Stimulated activated naive CD8-positive, alpha-beta T cell treated with anti-CD3 and anti-CD28 coated beads, Interleukin-15, amount 100 ng/mL, for 72 hours (primary cell): ENCODE results near the gene DISP3.
A peak's percentile ranks its signal among the peaks of the same experiment; 100 is the strongest.

Experiments used
- ATAC-seq: fragments of 150-1000 bp; cut with Tn5 transposase; 2 replicates; pipeline ENCODE4 v1.10.0; 2021; ENCODE audit warnings: mild to moderate bottlenecking, moderate library complexity
- DNase-seq, 2 donors: peaks; one replicate each; pipeline ENCODE4 v3.0.0; 2021 to 2022
- H3K27ac Mint-ChIP-seq, 2 donors: one replicate each; pipeline ENCODE4 v1.8.0; 2022; ENCODE audit warnings: mild to moderate bottlenecking in 2 of 2, mixed read lengths in 2 of 2, moderate library complexity in 2 of 2
- H3K27me3 Mint-ChIP-seq: one replicate; pipeline ENCODE4 v1.8.0; 2022; ENCODE audit warnings: mixed read lengths
- H3K4me1 Mint-ChIP-seq: one replicate; pipeline ENCODE4 v1.8.0; 2022; ENCODE audit warnings: mild to moderate bottlenecking, mixed read lengths
- H3K4me3 Mint-ChIP-seq, 2 donors: one replicate each; pipeline ENCODE4 v1.8.0; 2022; ENCODE audit warnings: mild to moderate bottlenecking in 2 of 2, mixed read lengths in 2 of 2, moderate library complexity in 1 of 2
- H3K9me3 Mint-ChIP-seq, 2 donors: one replicate each; pipeline ENCODE4 v1.8.0; 2022; ENCODE audit warnings: mixed read lengths in 2 of 2

Gene DISP3

GRCh38 chr1:11478571-11479374 lies at the start of gene DISP3:
DISP3 (plus strand) TSS chr1:11479155; CDS start chr1:11500993, 21,838 bp downstream.
- Mint-ChIP-seq H3K4me1 (peaks cover 13% of the 10 kb centered on the region), H3K9me3 (no peaks in the 10 kb centered on the region), H3K4me3 (peak within 1 kb of the TSS; percentile 59 to 81), H3K27me3 (peaks cover 59% of the 10 kb centered on the region), H3K27ac (peak within 1 kb of the TSS in 1 of 2 donors; percentile 86)
- peak; percentile 85 to 88 for DNase-seq
- ATAC-seq = peak; percentile 88

- Mint-ChIP-seq H3K27me3 (peaks cover 10% of the 10 kb centered on the region), H3K27ac (no peak overlapping the region), H3K4me3 (no peak overlapping the region), H3K4me1 (no peaks in the 10 kb centered on the region), H3K9me3 (no peaks in the 10 kb centered on the region)
- DNase-seq = no peak
- no peak for ATAC-seq
These were observed 49.7 kb upstream of the DISP3 start for GRCh38 chr1:11429226-11429625.

- H3K9me3 Mint-ChIP-seq = no peaks in the 10 kb centered on the region
- ATAC-seq (no peak), DNase-seq (no peak)
- no peak overlapping the region for H3K4me3 Mint-ChIP-seq
- peaks cover 6% of the 10 kb centered on the region for H3K4me1 Mint-ChIP-seq
- peak overlapping the region in 1 of 2 donors; percentile 23 for H3K27ac Mint-ChIP-seq
- peaks cover 16% of the 10 kb centered on the region for H3K27me3 Mint-ChIP-seq
These were observed 49.0 kb upstream of the DISP3 start for GRCh38 chr1:11429935-11430334.

- H3K27ac Mint-ChIP-seq = no peak overlapping the region
These were observed 46.9 kb upstream of the DISP3 start for GRCh38 chr1:11431941-11432507.

GRCh38 chr1:11432526-11432925 lies 46.4 kb upstream of the DISP3 start:
- H3K9me3 Mint-ChIP-seq = no peaks in the 10 kb centered on the region
- H3K27ac Mint-ChIP-seq = no peak overlapping the region
- ATAC-seq = no peak
- peaks cover 18% of the 10 kb centered on the region for H3K4me1 Mint-ChIP-seq
- no peak for DNase-seq
- peaks cover 16% of the 10 kb centered on the region for H3K27me3 Mint-ChIP-seq
- H3K4me3 Mint-ChIP-seq = no peak overlapping the region

More at GRCh38 chr1:11431941-11432507, 46.9 kb upstream of the DISP3 start:
- Mint-ChIP-seq H3K27me3 (peaks cover 16% of the 10 kb centered on the region), H3K9me3 (no peaks in the 10 kb centered on the region), H3K4me1 (peaks cover 18% of the 10 kb centered on the region), H3K4me3 (no peak overlapping the region)
- DNase-seq = no peak
- ATAC-seq = no peak

GRCh38 chr1:11434501-11434900 lies 44.5 kb upstream of the DISP3 start:
- Mint-ChIP-seq H3K9me3 (no peaks in the 10 kb centered on the region), H3K4me1 (peaks cover 18% of the 10 kb centered on the region), H3K27me3 (peaks cover 16% of the 10 kb centered on the region), H3K4me3 (no peak overlapping the region), H3K27ac (no peak overlapping the region)
- DNase-seq (no peak), ATAC-seq (no peak)

- Mint-ChIP-seq H3K4me1 (peaks cover 18% of the 10 kb centered on the region), H3K4me3 (no peak overlapping the region), H3K27ac (no peak overlapping the region), H3K27me3 (peaks cover 16% of the 10 kb centered on the region), H3K9me3 (no peaks in the 10 kb centered on the region)
- ATAC-seq (no peak), DNase-seq (no peak)
These were observed 44.0 kb upstream of the DISP3 start for GRCh38 chr1:11434926-11435325.

GRCh38 chr1:11438996-11439395 lies 40.0 kb upstream of the DISP3 start:
- ATAC-seq = no peak
- H3K27ac Mint-ChIP-seq = no peak overlapping the region
- DNase-seq = no peak
- peaks cover 18% of the 10 kb centered on the region for H3K4me1 Mint-ChIP-seq
- H3K27me3 Mint-ChIP-seq = peaks cover 15% of the 10 kb centered on the region
- no peaks in the 10 kb centered on the region for H3K9me3 Mint-ChIP-seq
- no peak overlapping the region for H3K4me3 Mint-ChIP-seq

- H3K27me3 Mint-ChIP-seq = peaks cover 23% of the 10 kb centered on the region
- no peak overlapping the region for H3K27ac Mint-ChIP-seq
- no peak overlapping the region for H3K4me3 Mint-ChIP-seq
- H3K9me3 Mint-ChIP-seq = no peaks in the 10 kb centered on the region
- ATAC-seq (no peak), DNase-seq (no peak)
- no peaks in the 10 kb centered on the region for H3K4me1 Mint-ChIP-seq
These were observed 37.6 kb upstream of the DISP3 start for GRCh38 chr1:11441211-11441952.

GRCh38 chr1:11443043-11443442 lies 35.9 kb upstream of the DISP3 start:
- Mint-ChIP-seq H3K9me3 (no peaks in the 10 kb centered on the region), H3K27me3 (peaks cover 24% of the 10 kb centered on the region), H3K4me1 (no peaks in the 10 kb centered on the region), H3K27ac (peak overlapping the region in 1 of 2 donors; percentile 29), H3K4me3 (no peak overlapping the region)
- no peak for ATAC-seq
- no peak for DNase-seq

- H3K27ac Mint-ChIP-seq = no peak overlapping the region
- H3K4me1 Mint-ChIP-seq = no peaks in the 10 kb centered on the region
- H3K9me3 Mint-ChIP-seq = no peaks in the 10 kb centered on the region
These were observed 34.8 kb upstream of the DISP3 start for GRCh38 chr1:11443961-11444658.

GRCh38 chr1:11444907-11445306 lies 34.0 kb upstream of the DISP3 start:
- H3K9me3 Mint-ChIP-seq = no peaks in the 10 kb centered on the region
- H3K4me3 Mint-ChIP-seq = no peak overlapping the region
- peaks cover 24% of the 10 kb centered on the region for H3K27me3 Mint-ChIP-seq
- DNase-seq (no peak), ATAC-seq (no peak)
- no peak overlapping the region for H3K27ac Mint-ChIP-seq
- no peaks in the 10 kb centered on the region for H3K4me1 Mint-ChIP-seq

More at GRCh38 chr1:11443961-11444658, 34.8 kb upstream of the DISP3 start:
- ATAC-seq = no peak
- H3K27me3 Mint-ChIP-seq = peaks cover 24% of the 10 kb centered on the region
- DNase-seq = no peak
- no peak overlapping the region for H3K4me3 Mint-ChIP-seq

GRCh38 chr1:11447903-11448302 lies 31.1 kb upstream of the DISP3 start:
- no peak for DNase-seq
- H3K27me3 Mint-ChIP-seq = peaks cover 17% of the 10 kb centered on the region

GRCh38 chr1:11448373-11449099 lies 30.4 kb upstream of the DISP3 start:
- Mint-ChIP-seq H3K9me3 (no peaks in the 10 kb centered on the region), H3K27ac (no peak overlapping the region), H3K27me3 (peaks cover 17% of the 10 kb centered on the region), H3K4me3 (no peak overlapping the region), H3K4me1 (no peaks in the 10 kb centered on the region)
- DNase-seq (no peak), ATAC-seq (no peak)

More at GRCh38 chr1:11447903-11448302, 31.1 kb upstream of the DISP3 start:
- Mint-ChIP-seq H3K4me1 (no peaks in the 10 kb centered on the region), H3K4me3 (no peak overlapping the region), H3K27ac (no peak overlapping the region), H3K9me3 (no peaks in the 10 kb centered on the region)
- ATAC-seq = no peak

GRCh38 chr1:11449100-11449403 lies 29.9 kb upstream of the DISP3 start:
- no peak overlapping the region for H3K4me3 Mint-ChIP-seq
- H3K27me3 Mint-ChIP-seq = peaks cover 17% of the 10 kb centered on the region
- ATAC-seq = no peak
- H3K9me3 Mint-ChIP-seq = no peaks in the 10 kb centered on the region
- no peak for DNase-seq
- H3K4me1 Mint-ChIP-seq = no peaks in the 10 kb centered on the region
- no peak overlapping the region for H3K27ac Mint-ChIP-seq
